MM.1S (cell line): ENCODE results near the gene TANC1.

Experiments
- CTCF ChIP-seq: fragments of 300-600 bp; sonication (generic); IDR thresholded peaks from 2 replicates; pipeline ENCODE4 v1.5.1; 2016; ENCODE audit warnings: antibody characterized with exemption, low read length, mixed read lengths
- EZH2phosphoT487 ChIP-seq: fragments of 300-600 bp; sonication (generic); IDR thresholded peaks from 2 replicates; pipeline ENCODE4 v1.6.1; 2018; ENCODE audit warnings: antibody characterized with exemption, low read length

DNA sequence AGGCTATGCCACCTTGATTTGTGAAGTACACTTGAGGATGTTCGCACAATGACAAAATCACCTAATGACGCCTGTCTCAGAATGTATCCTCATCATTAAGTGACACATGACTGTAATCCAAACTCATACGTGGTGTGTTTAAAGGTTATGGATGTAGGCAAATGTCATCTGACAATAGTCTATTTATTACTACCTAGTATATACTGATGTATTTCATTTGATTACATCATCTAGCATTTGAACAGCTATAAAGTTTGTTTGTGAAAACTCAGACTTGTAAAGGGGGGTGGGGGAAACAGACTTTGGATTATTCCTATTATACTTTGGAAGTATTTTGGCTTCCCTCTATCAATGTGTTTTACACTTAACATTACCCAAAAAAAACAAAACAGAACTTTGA is 129.9 kb downstream of the TANC1 start:
- no peak for TF ChIP-seq EZH2phosphoT487
- no peak for TF ChIP-seq CTCF
